Measurements from ENCODE around the gene SLC7A4.
"Not testable (repeated sequence)": the region's sequence is repeated elsewhere in the genome, so short reads cannot be mapped to it uniquely, and the experiment has no call there.

Gene SLC7A4

DNA sequence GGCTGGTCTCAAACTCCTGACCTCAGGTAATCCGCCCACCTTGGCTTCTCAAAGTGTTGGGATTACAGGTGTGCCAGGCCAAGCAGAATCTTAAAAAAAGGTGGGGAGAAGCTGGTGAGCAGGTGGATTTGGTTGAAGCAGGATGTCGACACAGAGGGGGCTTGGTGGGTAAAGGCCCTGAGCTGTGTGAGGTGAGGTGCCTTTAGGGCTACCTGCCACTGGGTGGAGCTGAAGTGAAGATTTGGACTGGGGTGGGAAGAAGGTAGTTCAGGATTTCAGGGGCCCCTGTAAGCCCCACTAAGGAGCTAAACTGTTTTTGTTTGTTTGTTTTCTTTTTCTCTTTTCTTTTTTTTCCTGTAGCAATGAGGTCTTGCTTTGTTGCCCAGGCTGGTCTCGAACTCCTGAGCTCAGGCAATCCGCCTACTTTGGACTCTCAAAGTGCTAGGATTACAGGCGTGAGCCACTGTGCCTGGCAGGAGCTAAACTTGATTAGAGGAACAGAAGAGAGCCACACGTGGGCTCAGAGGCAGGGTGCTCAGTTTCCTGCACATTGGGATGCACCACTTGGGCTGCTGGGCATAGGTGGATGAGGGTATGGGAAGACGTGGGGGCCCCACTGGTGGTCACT lies 11.4 kb downstream of the SLC7A4 start:
- no peak for DNase-seq (ENCODE audit: low read depth in 2 of 2)

DNA sequence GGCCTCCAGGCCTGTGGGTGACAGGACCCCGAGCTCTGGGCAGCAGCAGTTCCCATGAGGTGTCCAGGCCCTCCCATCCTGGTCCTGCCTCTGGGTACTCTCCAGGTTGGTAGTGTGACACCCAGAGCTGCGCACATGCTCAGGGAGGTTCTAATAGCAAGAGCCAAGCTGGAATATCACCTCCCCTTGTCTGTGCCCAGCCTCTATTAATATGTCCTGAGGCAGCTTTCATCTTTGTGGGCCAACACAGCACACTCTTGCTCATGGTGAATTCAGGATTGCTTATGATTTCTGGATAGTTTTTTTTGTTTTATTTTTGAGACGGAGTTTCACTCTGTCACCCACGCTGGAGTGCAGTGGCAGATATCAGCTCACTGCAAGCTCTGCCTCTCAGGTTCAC lies 14.0 kb downstream of the SLC7A4 start:
- DNase-seq (ENCODE audit: low read depth in 2 of 2): no peak

DNA sequence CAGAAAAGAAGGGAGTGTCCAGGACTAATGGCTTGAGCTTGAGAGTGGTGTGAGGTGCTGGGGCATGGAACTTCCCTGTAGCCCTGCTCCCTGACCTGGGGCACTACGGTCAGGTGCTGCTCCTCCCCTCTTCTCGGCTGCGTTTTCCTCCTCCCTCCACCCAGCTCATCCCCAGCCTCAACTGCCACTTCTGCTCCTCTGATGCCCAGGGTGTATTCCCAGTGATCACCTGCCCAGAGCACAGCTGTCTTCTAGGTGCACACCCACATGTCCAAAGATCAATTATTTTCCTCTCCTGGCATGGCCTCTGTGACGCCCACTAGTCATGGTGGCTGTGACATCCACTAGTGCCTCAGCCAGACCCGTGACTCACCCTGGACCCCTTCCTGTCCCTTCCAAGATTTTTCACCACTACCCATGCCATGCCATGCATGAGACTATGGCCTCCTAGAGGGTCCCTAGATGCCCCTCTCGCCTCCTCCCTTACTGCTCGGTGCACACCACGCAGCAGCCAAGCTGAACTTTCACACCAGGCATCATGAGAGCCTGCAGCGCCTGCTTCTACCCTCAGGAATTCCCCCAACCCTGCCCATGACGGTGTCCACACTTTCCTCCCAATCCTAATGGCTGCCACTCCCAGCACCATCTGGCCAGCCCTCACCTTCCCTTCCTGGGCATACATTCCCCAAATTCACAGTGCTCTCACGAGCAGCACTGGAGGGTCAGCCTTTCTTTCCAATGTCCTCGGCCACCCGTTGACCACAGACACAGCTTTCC lies 15.5 kb downstream of the SLC7A4 start:
- DNase-seq (ENCODE audit: low read depth in 2 of 2): no peak

DNA sequence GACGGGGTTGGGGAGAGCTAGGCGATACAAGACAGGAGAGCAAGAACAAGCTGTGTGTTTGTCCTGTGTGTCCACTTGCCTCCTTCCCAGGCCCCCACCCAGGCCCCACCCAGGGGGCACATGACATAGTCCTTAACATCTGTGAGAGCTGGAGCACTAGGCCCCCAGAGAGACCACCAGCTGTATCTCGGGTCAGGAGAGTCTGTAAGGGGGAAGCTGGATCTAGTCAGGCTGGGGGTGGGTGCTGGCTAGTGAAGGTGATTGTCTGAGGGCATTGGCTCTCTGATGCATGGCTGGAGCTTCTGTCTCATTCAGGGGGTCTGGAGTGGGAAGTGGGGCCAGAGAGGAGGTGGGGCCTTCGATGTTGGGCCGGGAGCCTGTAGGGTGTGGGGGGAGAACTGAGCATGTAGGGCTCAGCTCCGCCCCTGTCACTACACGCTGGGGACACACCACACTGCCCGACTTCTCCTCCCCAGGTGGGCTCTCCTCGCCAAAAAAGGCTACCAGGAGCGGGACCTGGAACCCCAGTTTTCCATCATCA lies 16.8 kb downstream of the SLC7A4 start:
- no peak for DNase-seq (ENCODE audit: low read depth in 2 of 2)

DNA sequence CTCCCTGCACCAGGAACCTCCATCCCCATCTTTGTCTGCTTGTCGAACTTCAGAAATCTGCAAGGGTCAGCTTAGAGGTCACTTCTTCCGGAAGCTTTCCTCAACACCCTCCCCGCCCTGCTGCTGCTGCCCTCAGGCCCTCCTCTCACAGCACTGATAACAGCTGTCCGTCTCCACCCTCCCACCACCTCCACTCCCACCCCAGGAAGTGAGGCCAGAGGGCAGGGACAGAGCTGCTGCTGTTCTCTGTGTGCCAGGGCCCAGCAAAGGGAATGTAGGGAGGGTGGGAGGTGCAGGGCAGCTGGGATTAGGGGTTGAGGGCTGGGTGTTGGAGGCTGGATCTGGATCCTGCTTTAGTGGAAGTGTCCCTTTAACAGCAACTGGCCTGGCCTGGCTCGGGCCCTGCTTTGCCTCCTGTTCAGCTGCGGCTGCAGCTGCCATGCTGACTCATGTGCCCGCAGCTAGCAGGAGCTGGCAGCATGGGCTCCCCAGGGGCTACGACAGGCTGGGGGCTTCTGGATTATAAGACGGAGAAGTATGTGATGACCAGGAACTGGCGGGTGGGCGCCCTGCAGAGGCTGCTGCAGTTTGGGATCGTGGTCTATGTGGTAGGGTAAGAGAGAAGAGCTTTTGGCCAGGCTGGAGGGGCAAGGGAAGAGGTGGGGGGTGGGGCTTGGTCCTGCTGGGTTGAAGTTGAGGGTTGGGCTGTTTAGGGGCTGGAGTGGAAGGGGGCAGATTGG lies 17.5 kb downstream of the SLC7A4 start, which contains the start of gene P2RX6:
Gene P2RX6 (plus strand): TSS at position 440 of the 740 bp plus-strand sequence. CDS start 10 bp downstream, at position 450.
- no peak for DNase-seq (ENCODE audit: low read depth in 2 of 2)

DNA sequence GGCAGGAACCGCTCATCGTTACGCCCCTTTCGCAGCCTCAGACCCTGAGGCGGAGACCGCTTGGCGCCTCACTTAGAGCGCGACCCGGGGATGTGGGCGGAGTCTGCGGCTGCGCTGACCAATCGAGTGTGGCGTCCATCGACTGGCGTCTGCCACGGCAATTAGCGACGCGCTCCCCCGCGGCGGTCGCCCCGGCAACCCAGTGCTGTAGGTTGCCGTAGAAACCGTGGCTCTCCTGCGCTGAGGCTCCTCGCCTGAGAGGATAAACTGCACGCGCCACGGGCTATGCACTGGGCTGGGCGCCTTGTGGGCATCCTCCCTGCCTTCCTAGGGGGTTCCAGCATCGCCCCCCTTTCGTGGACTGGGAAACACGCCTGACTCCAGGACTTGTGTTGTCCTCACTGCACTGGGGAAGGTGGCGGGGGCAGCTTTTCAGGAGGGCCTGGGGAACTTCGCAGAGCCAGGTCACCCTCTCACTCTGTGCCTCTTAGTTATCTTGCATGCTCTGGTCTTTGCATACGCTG lies 18.1 kb downstream of the SLC7A4 start:
- DNase-seq (ENCODE audit: low read depth in 2 of 2): peak; percentile 59 to 71

DNA sequence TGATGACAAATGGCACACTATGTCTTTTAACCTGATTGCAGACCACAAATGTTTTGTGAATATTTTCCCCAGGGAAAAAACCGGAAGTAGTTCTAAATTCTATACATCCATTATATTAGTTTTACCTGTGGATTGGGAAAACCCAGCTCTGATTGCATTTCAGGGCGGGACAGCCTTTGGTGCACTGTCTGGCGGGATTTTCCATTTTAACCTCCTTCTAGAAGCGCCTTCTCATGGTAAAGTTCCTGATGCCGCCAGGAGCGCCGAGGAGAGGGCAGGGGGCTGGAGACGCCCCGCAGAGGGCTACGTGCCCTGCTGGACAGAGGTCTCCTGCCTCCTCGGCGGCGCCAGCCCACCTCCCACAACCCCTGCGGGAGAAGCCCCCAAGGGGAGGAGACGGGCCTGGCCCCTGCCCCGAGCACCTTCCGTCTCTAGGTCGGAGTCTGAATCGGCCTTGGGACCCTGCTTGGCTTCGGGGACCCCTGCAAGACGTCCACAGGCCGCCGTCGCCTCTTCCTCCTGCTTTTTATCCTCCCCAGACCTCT lies 18.6 kb downstream of the SLC7A4 start:
- no peak for DNase-seq (ENCODE audit: low read depth in 2 of 2)

DNA sequence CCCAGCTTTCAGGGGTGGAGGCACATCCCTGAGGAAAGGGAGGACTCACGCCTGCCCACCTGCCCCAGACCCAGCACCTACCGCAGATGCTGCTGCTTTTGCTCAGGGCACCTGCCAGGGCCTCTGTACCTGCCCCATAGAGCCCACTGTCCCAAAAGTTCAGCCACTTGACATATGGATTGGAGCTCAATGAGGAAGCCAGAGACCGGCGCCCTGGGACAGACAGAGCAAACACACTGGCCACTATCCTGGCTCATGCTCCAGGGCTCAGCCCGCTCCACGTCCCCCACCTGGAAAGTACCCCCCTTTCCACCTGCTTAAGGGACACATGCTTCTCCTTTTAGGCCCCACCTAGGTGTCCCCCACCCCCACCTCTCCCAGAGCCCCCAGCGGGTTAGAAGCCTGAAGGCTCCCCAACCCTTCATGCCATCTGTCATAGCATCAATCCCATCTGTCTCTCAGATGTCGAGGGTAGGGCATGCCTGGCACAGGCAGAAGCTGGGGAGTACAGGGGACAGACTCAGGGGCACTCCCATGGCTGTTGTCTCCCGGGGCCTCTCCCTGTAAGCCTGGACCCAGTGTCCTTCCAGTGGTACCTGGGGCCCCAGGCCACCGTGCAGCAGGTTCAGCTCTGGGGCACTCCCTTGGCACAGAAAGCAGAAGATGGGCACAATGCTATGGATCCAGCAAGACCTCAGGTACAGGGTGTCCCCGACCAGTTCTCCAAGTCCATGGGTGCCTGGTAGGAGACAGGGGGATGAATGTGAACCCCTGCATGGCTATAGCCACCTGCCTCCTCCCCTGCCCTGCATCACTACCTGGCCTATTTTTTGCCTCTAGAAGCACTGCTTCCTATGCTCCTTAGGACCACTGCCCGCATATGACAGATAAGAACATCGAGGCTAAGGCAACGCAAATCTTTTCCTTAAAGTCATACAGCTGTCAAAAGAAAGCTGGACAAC lies 19.6 kb downstream of the SLC7A4 start:
- DNase-seq (ENCODE audit: low read depth in 2 of 2): no peak

DNA sequence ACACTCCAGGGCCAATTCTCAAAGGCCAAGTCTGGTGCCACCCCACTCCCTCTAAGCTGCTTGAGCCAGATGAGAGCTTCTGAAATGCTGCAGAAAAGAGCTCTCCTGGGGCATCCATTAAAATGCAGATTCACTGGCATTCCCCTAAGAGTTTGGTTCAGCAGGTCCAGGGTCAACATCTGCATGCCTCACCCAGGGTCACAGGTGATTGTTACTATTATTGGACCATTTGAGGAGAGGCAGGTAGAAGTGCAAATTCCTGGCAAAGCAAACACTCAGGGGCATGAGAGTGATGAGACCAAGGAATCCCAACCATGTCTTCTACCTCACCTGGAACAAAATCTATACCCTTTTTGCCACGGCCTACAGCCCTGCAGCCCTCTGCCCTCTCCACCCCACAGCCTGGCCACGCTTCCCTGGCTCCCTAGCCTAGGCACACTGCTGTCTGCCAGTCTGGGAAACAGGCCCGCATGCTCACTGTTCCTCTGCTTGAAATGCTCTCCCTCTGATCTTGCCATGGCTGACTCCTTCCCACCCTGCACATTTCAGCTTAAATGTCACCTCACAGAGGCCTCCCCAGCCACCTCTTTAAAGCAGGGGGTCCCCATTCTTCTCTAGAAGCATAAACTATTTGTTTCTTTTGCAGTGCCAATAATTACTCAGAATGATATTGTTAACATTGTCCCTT lies 21.8 kb downstream of the SLC7A4 start:
- DNase-seq (ENCODE audit: low read depth in 2 of 2): no peak

DNA sequence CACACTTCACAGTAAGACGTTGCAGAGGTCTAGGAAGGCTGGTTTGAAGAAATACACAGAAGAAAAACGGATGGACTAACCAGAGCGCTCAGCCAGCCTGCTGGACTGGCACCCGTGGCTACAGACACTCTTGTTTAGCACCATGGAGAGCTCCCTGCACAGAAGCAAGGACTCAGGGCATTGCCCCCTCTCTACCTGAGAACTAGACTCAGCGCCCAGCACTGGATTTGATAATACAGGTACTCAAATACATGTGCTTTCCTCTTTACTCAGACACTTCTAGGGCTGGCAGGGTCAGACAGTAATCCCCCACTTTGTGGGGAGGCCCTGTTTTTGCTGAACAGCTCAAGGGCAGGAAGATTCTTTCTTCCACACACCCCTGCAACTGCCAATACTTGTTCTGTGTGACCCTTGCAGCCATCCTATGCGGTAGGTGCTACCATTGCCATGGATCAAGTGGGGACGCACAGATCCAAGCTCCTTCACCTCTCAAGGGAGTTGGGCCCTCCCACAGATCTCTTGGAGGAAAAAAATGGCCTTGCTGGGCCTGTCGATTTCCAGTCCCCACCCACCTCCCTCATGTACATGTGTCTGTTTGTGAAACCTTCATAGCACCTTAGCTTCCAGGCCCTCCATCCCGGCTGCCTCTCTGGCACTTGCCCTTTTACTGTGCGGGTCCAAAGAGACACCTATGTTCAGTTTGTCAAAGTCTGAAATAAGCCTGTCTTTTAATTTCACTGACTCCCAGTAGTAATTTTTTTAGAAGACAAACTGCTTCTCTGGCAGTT lies 22.5 kb downstream of the SLC7A4 start:
- no peak for DNase-seq (ENCODE audit: low read depth in 2 of 2)

DNA sequence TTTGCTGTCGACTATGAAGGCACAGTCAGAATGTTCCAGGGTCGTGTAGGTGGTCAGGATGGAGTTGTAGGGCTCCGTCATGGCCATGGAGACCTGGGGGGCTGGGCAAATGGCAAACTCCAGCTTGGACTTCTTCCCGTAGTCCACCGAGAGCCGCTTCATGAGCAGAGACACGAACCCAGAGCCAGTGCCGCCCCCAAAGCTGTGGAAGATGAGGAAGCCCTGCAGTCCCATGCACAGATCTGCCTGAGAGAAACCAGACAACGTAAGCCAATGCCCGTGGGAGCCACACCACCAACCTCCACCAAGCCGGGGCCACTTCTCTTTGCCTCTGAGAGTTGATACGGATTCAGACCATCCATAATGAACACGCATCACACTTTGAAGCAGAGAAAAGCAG lies 23.2 kb downstream of the SLC7A4 start:
- DNase-seq (ENCODE audit: low read depth in 2 of 2): not testable (repeated sequence)

DNA sequence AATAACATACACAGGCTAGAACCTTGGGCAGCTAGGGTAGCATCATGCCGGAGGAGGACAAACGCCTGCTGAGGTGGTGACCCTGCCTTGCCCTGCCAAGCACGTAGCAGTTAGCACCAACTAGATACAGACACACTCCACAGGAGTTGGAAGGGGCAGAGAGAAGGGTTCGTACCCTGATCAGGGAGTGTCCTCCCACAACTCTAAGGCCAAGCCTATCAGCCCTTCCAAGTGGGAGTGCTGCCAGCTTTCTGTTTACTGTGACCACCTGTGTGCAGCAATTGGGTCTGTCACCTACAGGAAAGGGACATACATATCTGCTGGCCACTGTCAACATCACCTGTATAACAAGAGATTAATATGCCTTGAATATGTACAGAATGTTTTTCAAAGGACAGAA lies 28.6 kb downstream of the SLC7A4 start:
- no peak for DNase-seq (ENCODE audit: low read depth in 2 of 2)

DNA sequence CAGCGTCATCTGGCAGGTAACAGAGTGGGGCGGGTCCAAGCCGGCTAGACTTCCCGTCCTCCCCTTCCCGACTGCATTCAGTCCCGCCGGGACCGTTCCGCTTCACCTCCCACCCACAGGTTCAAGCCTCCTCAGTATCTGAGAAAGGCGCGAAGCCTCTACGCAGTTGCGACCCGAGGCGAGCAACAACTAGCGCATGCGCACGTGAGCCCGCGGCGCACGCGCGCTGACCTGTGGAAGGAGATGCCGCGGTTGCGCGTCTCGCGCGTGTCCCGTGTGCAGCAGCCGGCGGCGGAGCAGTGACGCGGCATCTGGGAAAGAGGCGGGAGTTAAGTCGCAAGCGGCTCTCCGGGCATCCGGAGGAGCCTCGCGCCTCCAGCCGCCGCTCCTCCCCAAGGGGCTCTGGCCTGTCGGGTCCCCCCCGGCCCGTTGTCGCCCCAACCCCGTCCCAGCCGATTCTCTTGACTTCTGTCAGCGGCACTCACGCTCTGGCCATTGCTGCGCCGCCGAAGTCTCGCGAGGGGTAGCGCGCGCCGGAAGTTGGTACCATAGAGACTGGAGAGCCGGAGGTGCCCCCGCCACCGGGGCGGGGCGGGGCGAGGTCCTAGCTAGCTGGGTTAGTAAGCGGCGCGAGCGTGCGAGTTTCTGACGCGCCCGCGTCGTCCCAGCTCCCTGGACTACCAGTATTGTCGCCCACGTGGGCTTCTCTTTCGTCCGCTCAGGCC lies 30.6 kb downstream of the SLC7A4 start, which contains the start of gene THAP7:
Gene THAP7 (minus strand): TSS at position 518 of the 725 bp plus-strand sequence. CDS start 207 bp downstream, at position 311.
- DNase-seq (ENCODE audit: low read depth in 2 of 2): peak; percentile 91 to 94

DNA sequence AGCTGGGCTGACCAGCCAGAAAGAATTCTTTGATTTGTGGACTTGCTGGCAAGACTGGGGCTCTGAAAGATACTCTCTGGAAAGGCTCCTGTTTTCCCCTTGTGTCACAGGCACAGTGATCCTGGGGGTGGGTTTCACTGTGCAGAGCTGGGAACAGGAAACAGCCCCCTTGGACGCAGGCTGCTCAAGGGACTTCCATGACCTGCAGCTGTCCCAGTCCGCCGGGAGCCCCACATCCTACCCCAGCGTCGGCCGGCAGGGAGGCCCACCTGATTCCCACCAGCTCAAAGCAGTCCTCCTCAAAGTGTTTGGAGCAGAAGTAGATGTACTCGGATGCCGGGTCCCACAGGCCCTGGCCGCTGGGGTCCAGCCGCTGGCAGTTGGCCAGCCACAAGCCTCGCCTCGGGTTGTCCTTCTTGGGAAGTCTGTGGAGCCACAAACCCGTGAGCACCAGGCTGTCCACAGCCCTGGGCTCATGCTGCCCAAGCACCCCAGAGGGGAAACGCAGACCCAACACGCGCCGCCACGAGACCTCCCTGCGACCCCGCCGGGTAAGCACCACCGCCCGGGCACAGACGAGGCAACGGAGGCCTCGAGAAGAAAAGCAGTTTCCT lies 31.3 kb downstream of the SLC7A4 start:
- DNase-seq (ENCODE audit: low read depth in 2 of 2): no peak

DNA sequence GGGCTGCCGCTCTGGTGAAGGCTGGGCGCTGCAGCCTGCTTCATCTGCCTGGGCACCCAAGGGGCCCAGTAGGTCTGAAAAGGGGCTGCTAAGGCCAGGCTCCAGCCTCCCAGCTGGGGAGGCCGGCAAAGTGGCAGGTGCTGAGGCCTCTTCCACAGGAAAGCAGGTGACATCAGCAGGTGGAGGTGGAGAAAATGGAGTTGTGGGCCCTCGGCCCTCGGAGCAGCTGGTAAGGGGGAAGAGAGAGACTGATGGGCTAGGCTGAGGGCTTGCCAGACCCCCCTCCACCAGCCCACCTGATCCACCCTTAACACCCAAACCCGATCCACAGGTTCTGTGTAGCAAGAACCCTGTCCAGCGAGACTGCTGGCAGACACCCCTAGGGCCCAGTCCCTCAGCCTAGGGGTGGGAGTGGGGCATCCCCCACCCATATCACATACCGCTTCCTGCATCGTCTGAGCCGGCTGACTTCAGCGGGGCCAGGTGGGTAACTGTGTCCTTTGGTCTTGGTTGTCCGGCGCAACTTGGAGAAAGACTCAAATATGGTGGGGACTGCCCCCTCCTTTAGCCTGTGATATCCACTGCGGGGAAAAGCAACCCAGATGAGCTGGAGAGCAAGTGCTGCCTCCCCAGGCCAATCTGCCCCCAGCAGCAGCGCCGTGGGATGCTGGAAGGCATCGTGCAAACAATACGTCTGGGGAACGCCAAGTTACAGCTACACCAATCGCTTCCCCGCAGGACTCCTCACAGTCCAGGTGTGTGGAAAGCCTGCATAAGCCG lies 32.0 kb downstream of the SLC7A4 start:
- DNase-seq (ENCODE audit: low read depth in 2 of 2): no peak

DNA sequence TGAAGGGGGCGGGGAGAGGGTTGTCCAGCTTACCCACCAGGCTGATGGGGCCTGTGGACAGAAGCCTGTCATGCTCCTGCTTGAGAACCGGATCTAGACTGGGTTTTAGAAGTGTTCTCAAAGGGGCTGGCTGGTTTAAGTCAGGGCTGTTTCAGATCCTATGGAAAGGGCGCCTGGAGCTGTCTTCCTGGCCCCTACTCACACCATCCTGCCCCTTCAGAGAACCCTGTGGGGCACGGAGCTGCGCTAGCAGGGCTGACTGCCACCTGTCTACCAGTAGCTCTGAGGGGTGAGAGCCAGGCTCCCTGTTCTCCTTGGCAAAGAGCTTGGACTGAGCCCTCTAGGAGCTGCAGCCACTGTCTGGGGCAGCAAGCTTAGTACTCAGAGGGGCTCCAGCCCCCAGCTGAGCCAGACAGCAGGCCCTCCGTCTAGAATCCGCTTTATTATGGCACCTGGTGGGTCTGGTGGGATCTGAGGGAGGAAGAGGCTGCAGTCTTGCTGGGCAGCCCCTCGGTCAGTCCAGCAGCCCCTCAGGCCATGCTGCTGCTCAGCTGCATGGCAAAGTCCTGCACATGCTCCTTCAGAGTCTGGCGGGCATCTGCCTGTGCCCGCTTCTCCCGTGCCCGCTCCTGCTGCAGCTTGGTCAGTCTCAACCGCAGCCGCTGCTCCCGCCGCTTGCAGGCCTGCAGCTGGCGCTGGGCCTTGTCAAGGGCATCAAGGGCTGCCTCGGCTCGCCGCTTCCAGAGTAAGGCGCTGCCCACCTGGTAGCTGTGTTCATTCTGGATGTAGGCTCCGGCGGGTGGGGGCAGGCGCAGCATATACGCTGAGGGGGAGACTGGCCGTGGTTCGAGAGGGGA lies 32.8 kb downstream of the SLC7A4 start:
- DNase-seq (ENCODE audit: low read depth in 2 of 2): no peak
